K562 (cell line): ENCODE data around the gene UNC79. TPM values are rescaled to one million over a fixed set of nuclear protein-coding genes. Genes with fewer than 3 reads are reported as not detected.

Experiments
- ATAC-seq: fragments of 200-7000 bp; cut with Tn5 transposase; 3 replicates; pipeline ENCODE4 v1.9.1; 2020; ENCODE audit warnings: moderate library complexity
- BruUV-seq: library from RNA; stranded (reverse); fragments of 400-500 nt; replicated peaks from 2 replicates; lab custom pipeline; 2021; lab: Mats Ljungman, UMichigan
- CTCF ChIA-PET: fragments of 300-600 bp; formaldehyde crosslinking; extraction: SDS; loops from one replicate; lab custom pipeline; 2021; ENCODE audit warnings: low intra/inter-chr PET ratio; lab: Yijun Ruan, JAX
- POLR2A ChIA-PET: fragments of 300-600, 350-650 bp; sonication (Branson Sonifier 250); formaldehyde crosslinking; extraction: SDS; loops from one replicate; lab custom pipeline; 2021; ENCODE audit warnings: antibody characterized with exemption, inconsistent platforms; lab: Yijun Ruan, JAX
- DNase-seq, 4 experiments: peaks; one replicate each; pipeline versions ENCODE4 v3.0.0 to v3.0.0-alpha.2; 2011 to 2018; ENCODE audit warnings: low spot score in 3 of 4, mixed read lengths in 3 of 4; ENCODE audit errors: extremely low read depth in 1 of 4
- FAIRE-seq: peaks from 2 replicates; lab custom pipeline; 2011; peaks lifted over from hg19 to GRCh38; lab: Jason Lieb, UNC
- H2AFZ ChIP-seq: 2 replicates; pipeline ENCODE4 v1.6.0; 2011; ENCODE audit warnings: low read depth, low read length, control low read depth, inconsistent platforms
- H3K27ac ChIP-seq: fragments of 200-600 bp; 3 replicates; pipeline ENCODE4 v1.8.0; 2011; ENCODE audit warnings: low read depth, mild to moderate bottlenecking, control low read depth, inconsistent platforms, low read length, moderate library complexity, mixed read lengths; ENCODE audit errors: extremely low read depth
- H3K27me3 ChIP-seq, 2 experiments: fragments of 300-600 bp in 1 of 2; 2 replicates in 1 of 2; 3 replicates in 1 of 2; pipeline versions ENCODE4 v1.6.0 to v1.8.0; 2011; ENCODE audit warnings: inconsistent platforms in 2 of 2, low read length in 2 of 2, mild to moderate bottlenecking in 1 of 2, mixed read lengths in 1 of 2, moderate library complexity in 1 of 2; ENCODE audit not compliant: control insufficient read depth in 2 of 2, insufficient read depth in 2 of 2
- H3K36me3 ChIP-seq: fragments of 300-600 bp; 3 replicates; pipeline ENCODE4 v1.8.0; 2011; ENCODE audit warnings: mild to moderate bottlenecking, low read length, inconsistent platforms; ENCODE audit not compliant: control insufficient read depth, insufficient read depth
- H3K4me1 ChIP-seq, 2 experiments: fragments of 200-600 bp in 1 of 2; replicated peaks in 1 of 2; 2 replicates in 1 of 2; 3 replicates in 1 of 2; pipeline versions ENCODE4 v1.5.1 to v1.8.0; 2011; ENCODE audit warnings: inconsistent platforms in 2 of 2, low read length in 2 of 2, mild to moderate bottlenecking in 1 of 2, mixed read lengths in 1 of 2, moderate library complexity in 1 of 2; ENCODE audit not compliant: control insufficient read depth in 2 of 2, insufficient read depth in 2 of 2
- H3K4me2 ChIP-seq: 2 replicates; pipeline ENCODE4 v1.6.1; 2011; ENCODE audit warnings: low read length, control low read depth, inconsistent platforms, mixed read lengths; ENCODE audit not compliant: insufficient read depth
- H3K4me3 ChIP-seq: fragments of 200-600 bp; sonication (generic), shearing (Covaris generic); 2 replicates; pipeline ENCODE4 v1.5.1; 2016; ENCODE audit warnings: control low read depth, inconsistent platforms
- H3K79me2 ChIP-seq: fragments of 200-600 bp; 3 replicates; pipeline ENCODE4 v1.8.0; 2011; ENCODE audit warnings: low read length, inconsistent platforms; ENCODE audit not compliant: control insufficient read depth, insufficient read depth
- H3K9ac ChIP-seq, 2 experiments: 2 replicates each; pipeline versions ENCODE4 v1.6.0 to v1.6.1; 2011; ENCODE audit warnings: low read depth in 2 of 2, low read length in 2 of 2, control low read depth in 1 of 2, inconsistent platforms in 1 of 2, mild to moderate bottlenecking in 1 of 2, mixed read lengths in 1 of 2; ENCODE audit not compliant: insufficient read depth in 1 of 2
- H3K9me1 ChIP-seq: one replicate; pipeline ENCODE4 v1.6.0; 2011; ENCODE audit warnings: inconsistent platforms, mild to moderate bottlenecking, low read length, moderate library complexity; ENCODE audit not compliant: control insufficient read depth, insufficient read depth
- H3K9me3 ChIP-seq: replicated peaks from 2 replicates; pipeline ENCODE4 v1.5.1; 2011; ENCODE audit warnings: low read depth, low read length, inconsistent platforms; ENCODE audit not compliant: control insufficient read depth, insufficient read depth
- H4K20me1 ChIP-seq: replicated peaks from 2 replicates; pipeline ENCODE4 v1.6.1; 2011; ENCODE audit warnings: low read length, inconsistent platforms, mixed read lengths; ENCODE audit not compliant: control insufficient read depth, insufficient read depth
- CBFA2T3 ChIP-seq: fragments of 450-650 bp; IDR thresholded peaks from 2 replicates; pipeline ENCODE4 v1.6.1; 2017
- CTCF ChIP-seq, 3 experiments: IDR thresholded peaks in 2 of 3; conservative IDR thresholded peaks in 1 of 3; 2 replicates each; pipeline ENCODE4 v1.5.1; 2011 to 2012; ENCODE audit warnings: low read length in 3 of 3, mild to moderate bottlenecking in 3 of 3, control low read depth in 2 of 3, improper control_type of control experiment in 1 of 3, inconsistent platforms in 1 of 3, low read depth in 1 of 3, mixed read lengths in 1 of 3, moderate library complexity in 1 of 3; ENCODE audit not compliant: insufficient read depth in 2 of 3
- HES1 ChIP-seq: fragments of 450-650 bp; IDR thresholded peaks from 2 replicates; pipeline ENCODE4 v1.6.1; 2016; ENCODE audit warnings: low read depth, mild to moderate bottlenecking, moderate library complexity
- POLR2B ChIP-seq: fragments of 450-650 bp; IDR thresholded peaks from 2 replicates; pipeline ENCODE4 v1.6.1; 2018; ENCODE audit warnings: low read depth; ENCODE audit not compliant: partially characterized antibody
- RAD21 ChIP-seq, 2 experiments: fragments of 250-450 bp in 1 of 2; fragments of 450-650 bp in 1 of 2; sonication (Bioruptor Pico) in 1 of 2; formaldehyde crosslinking in 1 of 2; IDR thresholded peaks in 1 of 2; conservative IDR thresholded peaks in 1 of 2; 2 replicates each; pipeline versions ENCODE4 v1.4.0 to v1.8.0; 2020 to 2022; ENCODE audit warnings: mild to moderate bottlenecking in 2 of 2, moderate library complexity in 1 of 2
- RBM14 ChIP-seq: fragments of 200-400 bp; formaldehyde crosslinking; IDR thresholded peaks from 2 replicates; pipeline ENCODE4 v1.6.1; 2018; ENCODE audit warnings: low read depth, mild to moderate bottlenecking, low read length, moderate library complexity, borderline replicate concordance; ENCODE audit not compliant: insufficient read depth
- ZNF217 ChIP-seq: sonication (generic); formaldehyde crosslinking; IDR thresholded peaks from 2 replicates; pipeline ENCODE4 v1.8.0; 2022; ENCODE audit warnings: mild to moderate bottlenecking, missing genetic modification reagents
- WGBS: fragments of 100-300 bp; shearing (Covaris generic); methylation state at CpG from one replicate; pipeline ENCODE4 v1.1.6; 2016; ENCODE audit warnings: low coverage, mixed read lengths; ENCODE audit not compliant: insufficient coverage; ENCODE audit errors: missing lambda C conversion rate; 5-methylcytosine and 5-hydroxymethylcytosine counted together
- in situ Hi-C: fragments of 300-500 bp; cut with MboI; formaldehyde crosslinking; loops from 4 replicates; pipeline ENCODE4 v1.15.0; 2018; ENCODE audit warnings: inconsistent platforms, mixed read lengths
- intact Hi-C: fragments of 100-400 bp; cut with micrococcal nuclease; formaldehyde crosslinking; loops from 2 replicates; pipeline ENCODE4 v1.14.2; 2022
- polyA plus RNA-seq, 8 experiments: library from polyadenylated mRNA; depleted of rRNA in 4 of 8; stranded (reverse) in 5 of 8; unstranded in 3 of 8; fragments of >200 nt; fragmentation: Nextera tagmentation in 2 of 8; fragmentation: Illumina TruSeq in 1 of 8; extraction: Ambion mirVana in 2 of 8; extraction: Trizol in 1 of 8; gene quantifications; 2 replicates each; pipeline versions ENCODE4 v1.2.1 to v1.2.3, GENCODE V29; 2011 to 2014; ENCODE audit warnings: inconsistent platforms in 1 of 8, missing spikeins in 1 of 8
- total RNA-seq, 7 experiments: library from RNA; depleted of rRNA in 6 of 7; stranded (reverse); fragments of >200 nt in 6 of 7; fragmentation: Illumina TruSeq in 2 of 7; extraction: Trizol in 2 of 7; gene quantifications; 2 replicates each; pipeline versions ENCODE4 v1.2.1 to v1.2.3, GENCODE V29; 2011 to 2021; ENCODE audit warnings: low replicate concordance in 1 of 7

The UNC79 gene
- total and polyA plus RNA-seq, 9 of the 15 experiments (the other 6 are each of a cell fraction or from before 2014, with no cell fraction given): under 0.01 to 0.04 (median 0.01) TPM; not detected in 6

GRCh38 chr14:93645200-93645599 is 214.5 kb downstream of the UNC79 start:
- 0% methylated on average over 3 of the region's 3 CpGs for WGBS
- H3K4me1 ChIP-seq: no peaks in the 10 kb centered on the region
- FAIRE-seq: no peak
- H2AFZ ChIP-seq: no peak overlapping the region
- H3K9ac ChIP-seq: no peak overlapping the region
- no peak for TF ChIP-seq RBM14
- TF ChIP-seq CBFA2T3: no peak
- TF ChIP-seq HES1: no peak
- H4K20me1 ChIP-seq: no peaks in the 10 kb centered on the region
- ChIA-PET POLR2A (no interaction called here), CTCF (no interaction called here)
- no peaks in the 10 kb centered on the region for H3K9me1 ChIP-seq
- no peak overlapping the region for H3K27ac ChIP-seq
- H3K4me2 ChIP-seq: no peak overlapping the region
- BruUV-seq: no TSS peak
- H3K4me3 ChIP-seq: no peak overlapping the region
- H3K27me3 ChIP-seq: no peaks in the 10 kb centered on the region
- H3K79me2 ChIP-seq: no peaks in the 10 kb centered on the region
- intact Hi-C loops: no loop called here
- no peak for DNase-seq
- ATAC-seq: no peak
- H3K36me3 ChIP-seq: no peaks in the 10 kb centered on the region
- in situ Hi-C loops: no loop called here
- H3K9me3 ChIP-seq: no peaks in the 10 kb centered on the region

GRCh38 chr14:93648440-93649168 is 217.9 kb downstream of the UNC79 start:
- 11% methylated on average over 4 of the region's 5 CpGs for WGBS
- no peaks in the 10 kb centered on the region for H3K27me3 ChIP-seq
- intact Hi-C loops (no loop called here), in situ Hi-C loops (no loop called here)
- POLR2A ChIA-PET: no interaction called here
- no peak overlapping the region for H3K4me2 ChIP-seq
- DNase-seq (peak in 2 of 4 experiments; percentile 4 to 8), ATAC-seq (peak; percentile 68; the same call in 2 of the 3 replicates), FAIRE-seq (no peak)
- no TSS peak for BruUV-seq
- CTCF ChIA-PET: no interaction called here
- H3K9me3 ChIP-seq: no peaks in the 10 kb centered on the region
- H3K36me3 ChIP-seq: no peaks in the 10 kb centered on the region
- H3K27ac ChIP-seq: no peak overlapping the region
- no peak overlapping the region for H3K9ac ChIP-seq
- no peaks in the 10 kb centered on the region for H3K9me1 ChIP-seq
- TF ChIP-seq POLR2B (no peak), ZNF217 (no peak), RAD21 (CRISPR knock-in tag; conservative IDR thresholded peaks at IDR 0.05 in 1 of 2, IDR thresholded peaks at IDR 0.05 in 1 of 2) (peak in 1 of 2 experiments; percentile 29; a peak in 2 of 4 replicates), CTCF (IDR thresholded peaks at IDR 0.05 in 2 of 3, conservative IDR thresholded peaks at IDR 0.05 in 1 of 3; ENCODE audit: insufficient read depth in 2 of 3, low read depth in 1 of 3, low read length in 3 of 3) (peak in 2 of 3 experiments; percentile 20 to 41; a peak in 2 of 6 replicates)
- H3K79me2 ChIP-seq: no peaks in the 10 kb centered on the region
- H3K4me3 ChIP-seq: no peak overlapping the region
- H4K20me1 ChIP-seq: no peaks in the 10 kb centered on the region
- no peaks in the 10 kb centered on the region for H3K4me1 ChIP-seq
- no peak overlapping the region for H2AFZ ChIP-seq
